Measurements from ENCODE around the gene RND3. TPM values are rescaled to one million over a fixed set of nuclear protein-coding genes. Genes with fewer than 3 reads are reported as not detected.

The RND3 gene
- polyA plus RNA-seq, 3 donors: not detected

GRCh38 chr2:150505178-150505577 is 17.7 kb upstream of the RND3 start:
- Mint-ChIP-seq H3K4me1 (no peaks in the 10 kb centered on the region), H3K9me3 (peaks cover 0 to 8% (median 0%) of the 10 kb centered on the region in 7 donors), H3K4me3 (no peak overlapping the region), H3K27me3 (ENCODE audit: low read depth in 3 of 3) (peaks cover 0 to 2% (median 2%) of the 10 kb centered on the region in 3 donors), H3K27ac (no peak overlapping the region), H3K36me3 (no peaks in the 10 kb centered on the region)
- H3K4me1 ChIP-seq (ENCODE audit: control insufficient read depth in 1 of 2, insufficient read depth in 2 of 2, low read length in 2 of 2): no peaks in the 10 kb centered on the region
- no peaks in the 10 kb centered on the region for H4K20me1 ChIP-seq (ENCODE audit: insufficient read depth, low read length)
- H2AFZ ChIP-seq (ENCODE audit: insufficient read depth, low read depth, low read length, poor library complexity, severe bottlenecking): no peak overlapping the region
- no peaks in the 10 kb centered on the region for H3K36me3 ChIP-seq (replicated peaks in 1 of 2; ENCODE audit: control insufficient read depth in 1 of 2, insufficient read depth in 2 of 2, low read length in 2 of 2)
- H3K4me2 ChIP-seq (replicated peaks; ENCODE audit: extremely low read depth, low read length, poor library complexity, severe bottlenecking): no peak overlapping the region
- H3K9me3 ChIP-seq (replicated peaks in 1 of 2; ENCODE audit: control insufficient read depth in 1 of 2, insufficient read depth in 1 of 2, low read length in 2 of 2): no peaks in the 10 kb centered on the region
- DNase-seq: no peak
- intact Hi-C loops (cut with micrococcal nuclease): no loop called here
- H3K79me2 ChIP-seq (ENCODE audit: insufficient read depth, low read length): no peaks in the 10 kb centered on the region
- no peak for TF ChIP-seq CTCF (IDR thresholded peaks at IDR 0.05)
- H3K27ac ChIP-seq (ENCODE audit: low read depth in 1 of 2, low read length in 2 of 2): no peak overlapping the region
- H3K27me3 ChIP-seq (ENCODE audit: control insufficient read depth in 2 of 2, insufficient read depth in 2 of 2, low read length in 2 of 2): no peaks in the 10 kb centered on the region
- no peak overlapping the region for H3K4me3 ChIP-seq (replicated peaks in 1 of 3; ENCODE audit: low read depth in 2 of 3, low read length in 3 of 3)
- H3K9ac ChIP-seq (ENCODE audit: insufficient read depth, low read length, poor library complexity, severe bottlenecking): no peak overlapping the region

GRCh38 chr2:150495993-150496627 is 8.6 kb upstream of the RND3 start:
- Mint-ChIP-seq H3K4me1 (no peaks in the 10 kb centered on the region), H3K4me3 (no peak overlapping the region), H3K27me3 (ENCODE audit: low read depth in 3 of 3) (peaks cover 0 to 3% (median 1%) of the 10 kb centered on the region in 3 donors), H3K36me3 (no peaks in the 10 kb centered on the region), H3K9me3 (peaks cover 0 to 12% (median 4%) of the 10 kb centered on the region in 7 donors), H3K27ac (no peak overlapping the region)
- H2AFZ ChIP-seq (ENCODE audit: insufficient read depth, low read depth, low read length, poor library complexity, severe bottlenecking): no peak overlapping the region
- no peak for TF ChIP-seq CTCF (IDR thresholded peaks at IDR 0.05)
- WGBS (ENCODE audit: insufficient coverage): 100% methylated on average over 1 of the region's 7 CpGs
- no peaks in the 10 kb centered on the region for H4K20me1 ChIP-seq (ENCODE audit: insufficient read depth, low read length)
- no peak overlapping the region for H3K9ac ChIP-seq (ENCODE audit: insufficient read depth, low read length, poor library complexity, severe bottlenecking)
- no peaks in the 10 kb centered on the region for H3K27me3 ChIP-seq (ENCODE audit: control insufficient read depth in 2 of 2, insufficient read depth in 2 of 2, low read length in 2 of 2)
- no peak overlapping the region for H3K4me3 ChIP-seq (replicated peaks in 1 of 3; ENCODE audit: low read depth in 2 of 3, low read length in 3 of 3)
- no peaks in the 10 kb centered on the region for H3K4me1 ChIP-seq (ENCODE audit: control insufficient read depth in 1 of 2, insufficient read depth in 2 of 2, low read length in 2 of 2)
- H3K4me2 ChIP-seq (replicated peaks; ENCODE audit: extremely low read depth, low read length, poor library complexity, severe bottlenecking): no peak overlapping the region
- no peak for DNase-seq
- H3K9me3 ChIP-seq (replicated peaks in 1 of 2; ENCODE audit: control insufficient read depth in 1 of 2, insufficient read depth in 1 of 2, low read length in 2 of 2): no peaks in the 10 kb centered on the region
- no peaks in the 10 kb centered on the region for H3K79me2 ChIP-seq (ENCODE audit: insufficient read depth, low read length)
- no peaks in the 10 kb centered on the region for H3K36me3 ChIP-seq (replicated peaks in 1 of 2; ENCODE audit: control insufficient read depth in 1 of 2, insufficient read depth in 2 of 2, low read length in 2 of 2)
- H3K27ac ChIP-seq (ENCODE audit: low read depth in 1 of 2, low read length in 2 of 2): no peak overlapping the region
- intact Hi-C loops (cut with micrococcal nuclease): no loop called here
